Suppressor macrophage treated with lipopolysaccharide for 1 hour (primary cell): Measurements from ENCODE around the gene MYLK4.

ENCODE experiments used
- DNase-seq, 3 donors: peaks; one replicate each; pipeline ENCODE4 v3.0.0-alpha.2; 2020 to 2022

MYLK4 gene

DNA sequence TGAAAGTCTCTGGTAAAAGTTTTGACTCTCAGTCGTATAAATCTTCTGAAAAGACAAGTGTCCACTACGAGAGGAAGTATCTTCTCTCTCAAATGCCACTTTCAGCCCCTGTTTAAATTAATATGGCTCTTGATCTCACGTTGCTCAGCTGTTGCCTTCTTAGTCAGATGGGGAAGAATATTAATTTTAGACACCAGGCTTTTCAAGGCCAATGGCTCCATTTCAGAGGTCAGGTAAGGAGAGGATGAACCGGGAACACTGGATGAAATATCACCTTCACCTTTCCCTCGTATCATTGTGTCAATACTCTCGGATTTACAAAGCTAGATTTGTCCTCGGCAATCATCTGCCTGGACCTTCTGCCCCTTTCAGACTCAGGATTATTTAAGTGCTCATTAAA is at the start of gene MYLK4:
TSS of gene MYLK4 (minus strand) at position 91 of the 400 bp plus-strand sequence. CDS start 1,628 bp downstream, outside the sequence.
- DNase-seq: no peak

DNA sequence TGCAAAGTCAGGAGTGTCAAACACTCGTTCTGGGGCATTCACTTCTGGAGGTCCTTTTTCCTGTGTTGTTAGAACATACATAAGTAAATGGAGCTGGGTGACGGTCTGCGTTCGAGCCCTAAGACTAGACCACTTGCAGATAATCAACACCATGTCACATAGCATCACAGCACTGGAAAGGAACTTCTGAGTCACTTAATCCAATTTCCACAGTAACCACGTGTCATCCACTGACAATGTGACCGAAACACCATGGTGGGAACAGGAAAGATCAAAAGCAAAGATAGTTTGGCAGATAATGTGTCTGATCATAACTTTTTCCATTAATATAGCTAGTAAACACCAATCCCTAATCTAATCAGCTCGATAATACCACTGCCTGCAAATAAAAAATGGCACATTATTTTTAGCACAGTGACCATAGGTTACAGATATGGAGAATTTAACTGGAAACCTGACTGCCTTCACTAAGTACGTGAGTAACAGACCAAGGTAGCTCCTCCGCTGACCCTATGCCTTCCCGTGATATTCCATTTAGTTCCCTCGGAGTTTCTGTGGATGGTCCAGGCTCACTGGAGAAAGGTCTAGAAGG is 49.3 kb upstream of the MYLK4 start:
- DNase-seq: peak; percentile 33 to 53 (median 42)

DNA sequence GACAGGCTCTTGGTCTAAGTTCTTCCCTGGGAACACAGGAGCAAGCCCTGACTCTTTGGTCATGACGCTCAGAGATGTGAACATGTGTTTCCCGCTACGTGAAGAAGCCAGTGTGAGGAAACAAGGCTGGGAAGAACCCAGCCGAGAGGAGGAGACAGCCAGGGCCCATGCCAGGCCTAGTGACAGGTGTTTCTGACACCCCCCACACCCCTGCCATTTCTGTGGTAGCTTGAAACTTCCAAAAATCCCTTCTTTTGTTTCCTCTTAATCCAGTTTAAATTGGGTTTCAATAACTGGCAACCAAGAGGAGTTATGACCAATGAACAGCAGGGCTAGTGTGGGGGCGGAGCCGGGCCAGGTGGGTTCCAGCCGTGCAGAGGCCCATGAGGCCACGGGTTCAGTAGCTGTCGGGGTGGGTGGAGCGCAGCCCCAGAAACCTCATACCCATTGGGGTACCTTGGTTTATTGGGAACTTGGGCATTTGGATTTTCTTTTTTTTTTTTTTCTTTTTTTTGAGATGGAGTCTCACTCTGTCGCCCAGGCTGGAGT is 47.9 kb upstream of the MYLK4 start:
- no peak for DNase-seq

DNA sequence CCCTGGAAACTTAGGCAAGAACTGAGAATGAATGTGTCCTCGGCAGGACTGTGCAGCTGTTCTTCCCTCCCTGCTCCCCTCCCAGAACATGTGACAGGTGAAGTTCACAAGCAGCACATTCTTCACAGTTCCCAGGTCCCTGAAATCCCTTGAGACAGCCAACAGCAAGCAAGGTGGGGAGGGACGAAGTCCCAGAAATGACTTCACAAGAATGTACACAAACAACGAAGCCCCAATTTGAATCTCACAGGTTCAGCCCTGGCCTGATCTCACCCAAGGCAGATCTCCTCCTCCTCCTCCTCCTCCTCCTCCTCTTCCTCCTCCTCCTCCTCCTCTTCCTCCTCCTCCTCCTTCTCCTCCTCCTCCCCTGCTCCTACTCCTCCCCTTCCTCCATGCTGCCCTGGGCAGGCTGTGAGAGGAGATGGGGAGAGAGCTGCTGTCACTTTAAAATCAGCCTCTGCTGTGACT is 46.9 kb upstream of the MYLK4 start:
- no peak for DNase-seq

DNA sequence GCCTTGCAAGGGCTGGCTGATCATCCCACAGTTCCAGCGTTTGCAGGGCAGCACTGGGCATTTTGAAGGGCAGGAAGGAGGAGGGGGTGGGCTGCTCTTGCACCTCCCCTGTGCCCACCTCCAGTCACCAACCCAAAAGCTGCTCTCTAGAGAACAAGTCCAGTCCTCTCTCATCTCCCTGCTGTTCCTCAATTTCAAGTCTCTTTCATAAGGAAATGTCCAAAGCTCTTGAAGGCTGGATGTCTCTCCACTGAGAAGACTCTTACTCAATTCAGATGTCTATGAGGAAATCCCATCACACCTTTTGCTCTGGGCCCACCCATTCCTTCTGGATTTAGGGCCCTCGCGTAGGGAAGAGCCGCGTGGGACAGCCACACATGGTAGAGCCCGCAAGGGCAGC is 46.1 kb upstream of the MYLK4 start:
- peak; percentile 41 to 59 (median 52) for DNase-seq

DNA sequence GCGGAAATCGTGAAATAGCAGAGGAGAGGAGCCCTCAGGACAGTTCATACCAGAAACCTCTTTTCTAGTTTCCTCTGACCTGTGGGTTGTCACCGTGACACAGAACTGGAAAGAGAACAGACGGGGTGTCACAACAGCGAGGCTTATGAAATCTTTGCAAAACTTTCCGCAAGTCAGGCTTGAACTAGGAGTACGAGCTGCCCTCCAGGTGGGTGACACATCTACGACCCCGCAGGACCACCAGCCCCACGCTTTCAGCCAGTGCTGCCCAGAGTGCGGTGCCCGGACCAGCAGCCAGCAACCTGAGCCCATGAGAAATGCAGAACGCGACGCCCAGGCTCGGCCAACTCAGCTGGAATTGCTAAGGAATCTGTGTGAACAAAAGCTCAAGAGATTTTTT is 45.2 kb upstream of the MYLK4 start:
- DNase-seq: peak; percentile 64 to 75 (median 68)

DNA sequence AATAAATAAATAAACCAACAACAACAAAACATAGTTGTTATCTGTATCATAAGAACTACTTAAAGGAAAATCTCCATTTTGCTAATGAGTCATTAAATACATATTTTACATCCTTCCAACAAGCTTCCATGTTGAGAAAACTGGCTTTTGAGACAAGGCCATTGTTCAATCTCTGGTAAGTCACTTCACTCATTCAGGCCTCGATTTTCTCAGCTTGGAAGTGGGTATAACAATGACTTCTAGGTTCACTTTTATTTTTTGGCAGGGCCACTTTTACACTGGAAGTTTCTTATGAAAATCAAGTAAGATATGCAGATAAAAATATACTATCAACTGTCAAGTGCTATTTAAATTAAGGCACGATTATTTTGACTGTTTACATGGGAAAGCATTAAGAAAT is 44.4 kb upstream of the MYLK4 start:
- DNase-seq: no peak

DNA sequence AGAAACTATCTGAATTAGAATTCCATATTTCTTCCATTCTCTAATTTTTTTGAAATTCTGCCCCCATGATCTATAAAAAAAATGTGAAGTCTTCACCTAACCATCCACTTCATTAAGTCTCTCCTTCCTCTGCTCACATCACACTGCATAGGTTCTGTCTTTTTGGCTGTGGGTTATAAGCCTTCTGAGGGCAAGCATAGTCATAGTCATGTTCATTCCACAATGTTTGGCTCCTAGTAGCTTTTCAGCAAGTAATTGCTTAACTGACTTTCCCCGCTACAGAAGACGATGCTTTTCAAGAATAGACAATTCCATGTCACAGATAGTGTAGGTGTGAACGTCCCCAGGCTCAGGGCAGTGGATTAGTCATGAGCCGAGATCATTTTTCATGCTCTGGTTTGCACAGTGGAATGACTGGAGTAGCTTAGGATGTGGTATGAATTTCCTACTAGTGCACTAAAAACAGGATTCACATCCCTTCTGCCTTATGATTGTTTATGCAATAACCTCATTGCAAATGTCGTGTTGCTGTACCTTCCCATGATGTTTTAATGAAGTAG is 43.5 kb upstream of the MYLK4 start:
- peak; percentile 55 to 80 (median 71) for DNase-seq

DNA sequence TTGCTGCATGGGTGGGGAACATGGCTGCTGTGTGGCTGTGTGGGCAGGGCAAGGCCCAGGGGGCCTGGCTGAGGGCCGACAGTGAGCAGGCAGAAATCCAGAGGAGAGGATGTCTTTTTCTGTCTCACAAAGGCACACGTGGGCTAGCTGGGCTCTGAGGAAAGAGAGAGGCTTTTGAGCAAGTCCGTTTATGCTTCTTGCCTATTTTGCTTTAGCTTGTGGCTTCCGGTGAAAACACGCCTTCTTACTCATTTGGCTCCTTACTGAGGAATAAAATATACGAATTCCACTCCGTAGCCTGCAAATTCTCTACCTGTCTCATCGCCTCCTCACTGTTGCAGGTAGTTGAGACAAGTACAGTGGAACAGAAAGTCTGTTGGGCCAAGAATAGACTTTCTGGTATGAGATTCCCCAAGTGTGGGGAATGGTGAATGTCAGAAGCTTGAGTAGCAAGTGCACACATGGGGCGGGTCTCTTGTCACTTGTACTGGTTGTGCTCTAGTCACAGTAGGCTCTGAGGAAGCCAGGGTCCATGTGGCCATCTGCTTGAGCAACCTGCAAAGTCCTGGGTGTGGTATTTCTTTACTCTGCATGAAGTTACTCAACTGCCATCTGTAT is 42.9 kb upstream of the MYLK4 start:
- peak; percentile 35 to 43 (median 40) for DNase-seq

DNA sequence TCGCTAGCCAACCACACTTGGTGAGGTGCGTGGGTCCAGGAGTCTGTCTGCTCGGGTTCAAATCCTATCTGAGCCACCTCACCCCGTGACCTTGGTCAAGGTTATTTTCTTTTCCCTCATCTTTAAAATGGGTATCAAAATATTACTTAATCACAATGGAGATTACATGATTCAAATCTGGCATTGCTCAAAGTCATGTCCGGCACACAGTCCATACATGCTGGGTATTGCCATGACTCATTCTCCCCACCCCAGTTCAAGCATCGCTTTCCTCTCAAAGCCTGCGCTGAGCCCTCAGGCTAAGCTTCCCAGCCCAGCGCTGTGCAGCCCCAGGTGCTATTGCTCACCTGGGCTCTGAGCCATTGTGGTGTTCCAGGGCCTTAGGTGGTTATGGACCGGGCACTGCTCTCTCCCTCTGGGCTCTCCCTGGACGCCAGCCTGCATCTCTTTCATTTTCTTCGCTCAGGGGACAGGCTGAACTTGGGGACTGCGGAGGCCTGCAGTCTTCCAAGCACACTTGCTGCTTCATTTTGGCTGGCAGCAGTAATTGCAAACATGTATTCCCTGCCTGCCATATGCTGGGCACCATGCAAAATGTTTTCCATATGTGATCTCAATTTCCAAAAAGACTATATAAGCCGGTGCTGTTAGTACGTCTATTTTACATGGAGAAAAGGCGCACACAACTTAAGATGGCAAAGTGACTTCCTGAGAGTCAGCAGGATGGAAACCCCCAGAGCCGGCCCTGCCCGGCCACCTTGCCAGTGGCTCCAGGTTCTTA is 41.8 kb upstream of the MYLK4 start:
- peak; percentile 61 to 78 (median 72) for DNase-seq

DNA sequence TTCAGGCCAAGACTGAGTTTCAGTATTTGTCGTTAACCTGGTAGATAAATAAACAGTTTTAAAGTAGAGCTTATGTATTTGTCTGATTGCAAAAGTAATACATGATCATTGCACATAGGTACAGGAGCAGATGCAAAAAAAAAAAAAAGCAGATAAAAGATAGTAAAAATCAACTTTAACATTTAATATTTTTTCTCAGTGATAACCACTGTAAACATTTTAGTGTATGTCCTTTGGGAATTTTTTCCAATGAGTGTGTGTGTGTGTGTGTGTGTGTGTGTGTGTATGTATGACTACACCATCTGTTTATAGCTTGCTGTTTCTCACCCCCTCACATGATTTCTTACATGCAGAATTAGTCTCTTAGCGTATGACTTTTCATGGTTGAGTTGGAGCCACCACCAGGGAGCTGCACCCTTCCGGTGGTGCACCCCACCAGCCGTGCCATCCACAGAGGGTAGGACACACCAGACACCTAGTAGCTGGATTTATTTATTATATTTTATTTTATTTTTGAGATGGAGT is 40.8 kb upstream of the MYLK4 start:
- DNase-seq: peak in 2 of 3 donors; percentile 43 to 44

DNA sequence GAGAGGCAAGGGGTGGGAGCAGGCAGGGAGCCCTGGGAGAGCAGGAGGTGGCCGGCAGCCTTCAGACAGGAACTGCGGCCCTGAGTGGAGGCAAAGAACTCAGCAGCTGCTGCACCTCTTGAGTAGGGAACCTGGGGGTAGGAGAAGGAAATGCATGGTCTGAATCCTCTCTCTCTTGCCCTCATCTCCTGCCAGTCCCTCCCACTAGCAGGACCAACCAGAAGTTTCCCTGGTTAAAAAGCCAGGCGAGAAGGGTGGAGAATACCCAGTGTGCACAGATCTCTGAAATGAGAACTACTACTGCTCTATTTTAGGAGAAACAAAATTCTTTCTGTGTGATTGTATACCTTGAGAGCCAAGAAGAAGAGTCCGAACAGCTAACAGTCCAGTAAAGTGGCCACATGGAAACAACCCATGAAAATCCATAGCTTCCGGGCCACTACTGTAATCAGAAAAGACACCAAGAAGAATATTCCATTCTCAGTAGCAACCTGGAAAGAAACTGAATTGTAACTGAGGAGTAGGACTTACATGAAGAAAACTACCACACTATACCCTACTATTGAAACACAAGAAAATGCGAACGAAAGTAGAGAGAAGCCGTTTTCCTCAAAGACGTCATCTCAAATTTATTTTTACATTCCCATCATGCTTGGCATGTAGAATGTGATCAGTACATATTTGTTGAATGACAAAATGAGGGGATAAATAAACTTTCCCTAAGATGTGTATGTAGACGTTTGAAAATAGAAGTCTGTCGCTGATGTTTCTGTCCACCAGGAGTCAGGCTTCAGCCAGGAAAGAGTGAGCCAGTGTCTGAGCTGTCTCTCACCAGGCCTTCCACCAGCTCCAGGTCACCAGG is 40.1 kb upstream of the MYLK4 start:
- peak; percentile 80 to 85 (median 83) for DNase-seq

DNA sequence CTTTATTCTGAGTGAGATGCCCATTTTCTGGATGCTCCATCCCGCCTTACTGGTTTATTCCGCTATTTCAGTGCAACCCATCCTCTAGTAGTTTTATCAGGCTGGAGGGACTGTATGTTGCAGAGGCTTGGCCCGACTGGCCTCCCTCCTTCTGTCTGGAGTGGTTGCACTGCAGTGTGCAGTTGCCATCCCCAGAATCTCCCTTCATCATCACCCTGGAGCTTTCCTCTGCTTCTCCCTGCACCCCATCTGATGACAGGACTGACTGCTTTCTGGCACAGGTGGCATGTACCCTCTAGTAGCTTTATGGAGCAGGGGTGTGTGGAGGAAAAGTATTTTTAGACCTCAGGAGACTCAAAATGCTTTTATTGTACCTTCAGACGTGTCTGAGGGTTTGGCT is 35.5 kb upstream of the MYLK4 start:
- no peak for DNase-seq

DNA sequence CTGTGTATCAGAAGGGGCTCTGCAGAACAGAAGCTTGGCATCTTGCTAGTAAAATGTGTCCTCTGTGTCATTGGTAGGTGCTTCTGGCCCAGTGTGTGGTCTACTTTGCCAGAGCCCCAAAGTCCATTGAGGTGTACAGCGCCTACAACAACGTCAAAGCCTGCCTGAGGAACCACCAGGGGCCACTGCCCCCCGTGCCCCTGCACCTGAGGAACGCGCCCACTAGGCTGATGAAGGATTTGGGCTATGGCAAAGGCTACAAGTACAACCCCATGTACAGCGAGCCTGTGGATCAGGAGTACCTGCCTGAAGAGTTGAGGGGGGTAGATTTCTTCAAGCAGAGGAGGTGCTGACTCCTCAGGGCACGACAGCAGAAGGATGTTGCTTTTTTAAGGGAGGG is 34.2 kb upstream of the MYLK4 start:
- no peak for DNase-seq

DNA sequence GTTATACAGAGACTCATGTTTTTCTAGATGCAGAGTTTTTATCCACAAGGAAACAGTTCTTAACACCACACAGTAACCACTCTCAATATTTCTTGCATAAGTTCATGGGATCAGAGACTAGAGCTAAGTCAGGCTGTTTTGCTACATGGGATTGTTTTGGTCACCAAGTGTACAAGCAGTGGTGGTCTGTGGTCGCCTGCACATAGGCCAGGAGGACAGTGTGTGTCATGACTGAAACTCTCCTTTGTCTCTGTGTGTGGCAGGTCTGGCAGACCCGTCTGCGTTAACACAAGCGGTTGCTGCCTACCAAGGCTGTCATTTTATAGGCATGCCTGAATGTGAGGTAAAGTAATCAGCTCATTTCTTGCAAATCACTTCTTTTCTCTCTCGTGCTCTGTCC is 33.3 kb upstream of the MYLK4 start:
- no peak for DNase-seq

DNA sequence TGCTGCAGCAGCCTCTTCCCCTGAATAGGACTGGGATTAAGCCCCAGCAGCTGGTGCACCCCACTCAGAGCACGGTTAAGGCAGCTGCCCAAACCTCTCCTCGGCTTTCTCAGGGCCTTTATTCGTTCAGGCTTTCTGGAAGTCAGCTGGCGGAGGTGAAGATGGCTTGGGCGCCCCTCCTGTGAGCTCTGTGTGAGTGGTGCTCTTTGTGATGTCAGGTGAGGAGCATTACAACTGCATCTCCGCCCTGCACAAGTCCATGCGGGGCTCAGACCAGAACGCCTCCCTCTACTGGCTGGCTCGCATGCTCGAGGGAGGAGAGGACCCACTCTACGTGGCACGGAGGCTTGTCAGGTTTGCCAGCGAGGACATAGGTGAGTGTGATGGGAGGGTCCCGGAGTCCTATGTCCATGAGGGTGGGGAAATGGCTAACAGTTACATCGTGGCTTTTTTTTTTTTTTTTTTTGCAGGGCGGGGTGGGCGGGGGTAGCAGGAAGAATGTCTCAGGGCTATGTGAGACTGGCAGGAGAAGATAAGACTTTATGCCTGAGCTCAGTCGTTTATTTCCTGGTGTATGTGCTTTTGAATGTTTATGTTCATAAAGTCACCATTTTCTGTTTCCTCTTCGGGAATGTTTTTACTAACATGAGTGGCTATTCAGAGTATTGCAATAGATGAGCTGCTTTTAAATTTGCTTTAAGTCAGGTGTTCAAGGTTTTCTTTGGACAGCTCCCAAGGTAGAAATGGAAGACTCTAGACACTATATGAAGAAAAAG is 32.7 kb upstream of the MYLK4 start:
- DNase-seq: no peak

DNA sequence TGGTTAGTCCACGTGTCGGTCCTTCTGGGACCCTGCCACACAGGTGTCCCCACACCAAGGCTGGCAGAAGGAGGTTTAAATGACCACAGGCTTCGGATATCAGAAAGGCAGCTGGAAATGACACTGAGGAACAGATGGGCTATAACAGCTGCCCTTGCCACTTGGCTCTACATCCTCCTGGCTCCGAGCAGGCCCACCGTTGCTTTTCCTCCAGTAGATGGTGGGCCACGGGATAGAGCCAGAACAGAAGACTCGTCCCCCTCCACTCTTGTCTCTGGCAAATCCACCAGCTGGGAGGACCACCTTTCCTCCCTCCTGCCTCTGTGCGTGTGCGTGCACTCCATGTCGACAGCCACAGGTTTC is 32.1 kb upstream of the MYLK4 start:
- DNase-seq: no peak

DNA sequence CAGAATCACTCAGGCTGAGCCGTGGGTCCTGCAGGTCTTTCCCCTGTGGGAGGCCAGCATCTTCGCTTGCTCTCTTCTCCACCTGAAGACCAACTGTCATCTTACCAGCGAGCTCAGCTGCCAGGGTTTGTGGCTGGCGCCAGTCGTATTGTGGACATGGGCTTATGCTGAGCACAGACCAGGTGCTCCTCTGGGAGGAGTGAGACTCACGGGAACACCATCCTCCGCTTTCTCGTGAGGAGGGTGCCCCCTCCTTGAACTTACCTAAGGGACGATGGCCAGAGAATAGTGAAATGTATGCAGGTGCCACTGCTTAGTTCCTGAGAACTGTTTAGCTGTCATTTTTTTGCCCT is 31.6 kb upstream of the MYLK4 start:
- DNase-seq: no peak

DNA sequence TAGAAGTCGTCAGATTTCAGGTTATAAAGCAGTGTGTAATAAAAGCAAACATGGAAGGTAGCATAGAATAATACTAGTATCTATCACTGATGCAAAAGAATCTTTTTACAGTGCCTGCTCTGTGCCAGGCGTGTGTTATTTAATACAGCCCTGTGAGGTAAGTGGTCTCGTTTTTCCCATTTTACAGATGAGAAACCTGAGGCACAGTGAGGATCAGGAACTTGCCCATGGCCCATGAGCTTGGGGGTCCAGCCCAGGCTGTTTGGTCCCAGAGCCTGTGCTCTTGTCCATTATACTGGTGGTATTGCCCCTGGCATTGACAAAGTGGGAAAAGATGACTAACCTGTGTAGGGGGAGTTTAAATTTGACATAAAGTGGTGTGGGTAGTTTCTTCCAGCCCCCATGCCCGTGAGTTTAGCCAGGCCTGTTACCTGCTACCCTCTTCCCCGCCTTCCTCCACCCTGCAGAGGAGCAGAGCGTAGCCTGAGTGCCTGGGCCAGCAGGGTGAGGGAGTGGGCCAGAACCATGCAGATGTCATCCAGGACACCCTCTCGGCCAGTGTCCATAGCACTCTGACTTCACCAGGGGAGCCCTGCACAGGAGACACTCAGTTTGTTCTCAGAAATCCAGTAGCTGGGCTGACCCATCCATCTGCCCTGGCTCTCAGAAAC is 31.1 kb upstream of the MYLK4 start:
- no peak for DNase-seq

DNA sequence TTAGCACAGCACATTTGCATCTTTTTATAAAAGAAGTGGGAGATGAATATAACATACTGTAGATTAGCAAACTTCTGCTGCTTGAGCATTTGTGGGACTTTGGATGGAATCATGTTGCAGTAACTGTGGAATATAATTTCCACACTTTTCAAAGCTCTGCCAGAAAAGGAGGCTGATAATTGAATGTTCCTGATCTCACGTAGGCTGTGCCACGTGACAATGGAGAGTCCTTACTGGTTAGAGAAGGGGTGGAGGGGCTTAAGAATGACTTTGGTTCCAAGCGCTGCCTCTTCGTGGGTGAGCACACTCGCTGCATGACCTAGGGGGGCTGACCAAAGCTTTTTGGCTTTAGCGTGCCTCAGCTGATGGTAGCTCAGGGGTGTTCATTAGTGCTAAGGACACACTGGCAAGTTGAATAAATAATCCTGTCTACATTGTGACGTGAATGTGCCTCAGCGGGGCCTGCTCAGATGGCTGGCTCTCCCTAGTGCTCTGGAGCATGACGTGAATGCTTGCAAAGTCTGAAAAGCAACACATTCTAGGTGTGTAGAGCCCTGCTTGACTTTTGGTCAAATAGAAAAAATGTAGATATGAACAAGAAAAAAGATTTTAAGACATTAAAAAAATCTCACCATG is 29.5 kb upstream of the MYLK4 start:
- no peak for DNase-seq
